CD4-positive, alpha-beta memory T cell (primary cell): Measurements from ENCODE around the gene RASL11B. TPM values are rescaled to one million over a fixed set of nuclear protein-coding genes. Genes with fewer than 3 reads are reported as not detected.

Experiments
- CTCF ChIA-PET: fragments of 350-600 bp; sonication (Branson Sonifier 250); formaldehyde crosslinking; loops from one replicate; lab custom pipeline; 2021; ENCODE audit warnings: inconsistent platforms; ENCODE audit not compliant: partially characterized antibody; lab: Charles Lee
- POLR2A ChIA-PET: fragments of 350-600 bp; sonication (Branson Sonifier 250); formaldehyde crosslinking; loops from one replicate; lab custom pipeline; 2021; ENCODE audit not compliant: partially characterized antibody; lab: Charles Lee
- DNase-seq, 5 donors: peaks; one replicate each; pipeline versions ENCODE4 v3.0.0 to v3.0.0-alpha.2; 2020 to 2022; ENCODE audit warnings: mixed read lengths in 1 of 5
- H3K27ac ChIP-seq: one replicate; pipeline ENCODE4 v1.7.0; 2013; ENCODE audit warnings: low read depth, low read length
- H3K27me3 ChIP-seq: 2 replicates; pipeline ENCODE4 v1.7.0; 2013; ENCODE audit warnings: mild to moderate bottlenecking, low read length, moderate library complexity; ENCODE audit not compliant: insufficient read depth
- H3K36me3 ChIP-seq: 2 replicates; pipeline ENCODE4 v1.7.0; 2013; ENCODE audit warnings: mild to moderate bottlenecking, low read length, moderate library complexity; ENCODE audit not compliant: insufficient read depth
- H3K4me1 ChIP-seq: 2 replicates; pipeline ENCODE4 v1.7.0; 2013; ENCODE audit warnings: mild to moderate bottlenecking, low read length, moderate library complexity; ENCODE audit not compliant: insufficient read depth
- H3K4me3 ChIP-seq, 2 donors: one replicate each; pipeline ENCODE4 v1.7.0; 2013; ENCODE audit warnings: low read length in 2 of 2, mild to moderate bottlenecking in 1 of 2
- H3K9me3 ChIP-seq, 2 donors: one replicate each; pipeline ENCODE4 v1.7.0; 2013; ENCODE audit warnings: low read length in 2 of 2, control low read depth in 1 of 2; ENCODE audit not compliant: control insufficient read depth in 1 of 2
- H3K27ac Mint-ChIP-seq, 7 donors: one replicate each; pipeline ENCODE4 v1.8.0; 2020 to 2021; ENCODE audit warnings: mixed read lengths in 7 of 7, mild to moderate bottlenecking in 6 of 7, inconsistent platforms in 3 of 7, moderate library complexity in 3 of 7
- H3K27me3 Mint-ChIP-seq, 2 donors: one replicate each; pipeline ENCODE4 v1.8.0; 2020 to 2021; ENCODE audit warnings: mixed read lengths in 2 of 2
- H3K36me3 Mint-ChIP-seq, 2 donors: one replicate each; pipeline ENCODE4 v1.8.0; 2020 to 2021; ENCODE audit warnings: mixed read lengths in 2 of 2, inconsistent platforms in 1 of 2, mild to moderate bottlenecking in 1 of 2
- H3K4me1 Mint-ChIP-seq, 4 donors: one replicate each; pipeline ENCODE4 v1.8.0; 2020 to 2021; ENCODE audit warnings: mixed read lengths in 4 of 4, mild to moderate bottlenecking in 1 of 4
- H3K4me3 Mint-ChIP-seq, 8 donors: one replicate each; pipeline ENCODE4 v1.8.0; 2020 to 2021; ENCODE audit warnings: mixed read lengths in 8 of 8, mild to moderate bottlenecking in 7 of 8, moderate library complexity in 6 of 8, inconsistent platforms in 3 of 8
- H3K9me3 Mint-ChIP-seq, 8 donors: one replicate each; pipeline ENCODE4 v1.8.0; 2020 to 2021; ENCODE audit warnings: mixed read lengths in 8 of 8, mild to moderate bottlenecking in 5 of 8, inconsistent platforms in 3 of 8, moderate library complexity in 1 of 8
- intact Hi-C: fragments of 100-400 bp; cut with micrococcal nuclease; formaldehyde crosslinking; loops from one replicate; pipeline ENCODE4 v1.15.1; 2023
- polyA plus RNA-seq, 2 donors: library from polyadenylated mRNA; unstranded; fragments of 300-500 nt; fragmentation: Illumina TruSeq; gene quantifications; one replicate each; pipeline ENCODE4 v1.2.3, GENCODE V29; 2021
- total RNA-seq, 2 experiments: library from RNA; stranded (reverse); gene quantifications; one replicate each; pipeline ENCODE4 v1.2.3, GENCODE V29; 2021

The RASL11B gene
- total RNA-seq (not detected), polyA plus RNA-seq (under 1 TPM in 1 of 2 donors, not detected in 1; 0.10 TPM)

GRCh38 chr4:52861879-52862616 is at the start of gene RASL11B:
Gene RASL11B (plus strand): TSS chr4:52862317. CDS start chr4:52862508, 191 bp downstream.
- Histone ChIP-seq H3K36me3 (no peaks in the 10 kb centered on the region), H3K4me3 (peak within 1 kb of the TSS in 1 of 2 donors; percentile 51), H3K27ac (no peak within 1 kb of the TSS), H3K27me3 (peaks cover 7% of the 10 kb centered on the region), H3K9me3 (no peaks in the 10 kb centered on the region), H3K4me1 (peaks cover 13% of the 10 kb centered on the region)
- H3K27ac Mint-ChIP-seq = peak within 1 kb of the TSS in 3 of 7 donors; percentile 8 to 71 (median 36)
- peak; percentile 75 to 87 (median 82) for DNase-seq
- H3K9me3 Mint-ChIP-seq = peaks cover 0 to 10% (median 6%) of the 10 kb centered on the region in 8 donors
- ChIA-PET POLR2A (interaction anchor here (1.0 kb wide), 1 partner anchor 150 kb away, joined by 3 read pairs; no protein-coding TSS in a partner anchor), CTCF (interaction anchor here (1.0 kb wide), 1 partner anchor 17 kb away, joined by 3 read pairs; no protein-coding TSS in a partner anchor)
- peaks cover 24 to 33% of the 10 kb centered on the region in 2 donors for H3K27me3 Mint-ChIP-seq
- H3K4me3 Mint-ChIP-seq = peak within 1 kb of the TSS; percentile 80 to 86 (median 82)
- peaks cover 0 to 1% of the 10 kb centered on the region in 2 donors for H3K36me3 Mint-ChIP-seq
- intact Hi-C loops = loop anchor here (2.0 to 5.0 kb wide), 3 partner anchors 149 to 1020 kb away; partner anchors contain the start of genes DCUN1D4 and USP46
- H3K4me1 Mint-ChIP-seq = peaks cover 3 to 11% (median 6%) of the 10 kb centered on the region in 4 donors

- CTCF ChIA-PET = no interaction called here
- H3K27ac Mint-ChIP-seq = no peak overlapping the region
These were observed 48.6 kb upstream of the RASL11B start for GRCh38 chr4:52813546-52813945.

GRCh38 chr4:52822583-52822971 is 39.5 kb upstream of the RASL11B start:
- Histone ChIP-seq H3K36me3 (no peaks in the 10 kb centered on the region), H3K4me1 (peaks cover 16% of the 10 kb centered on the region), H3K9me3 (no peaks in the 10 kb centered on the region), H3K4me3 (no peak overlapping the region), H3K27me3 (no peaks in the 10 kb centered on the region), H3K27ac (no peak overlapping the region)
- Mint-ChIP-seq H3K27me3 (no peaks in the 10 kb centered on the region), H3K4me1 (peaks cover 11 to 40% (median 22%) of the 10 kb centered on the region in 4 donors), H3K36me3 (no peaks in the 10 kb centered on the region), H3K4me3 (no peak overlapping the region), H3K27ac (no peak overlapping the region), H3K9me3 (peaks cover 0 to 2% (median 0%) of the 10 kb centered on the region in 8 donors)
- ChIA-PET CTCF (no interaction called here), POLR2A (interaction anchor here (0.9 kb wide), 1 partner anchor 110 kb away, joined by 3 read pairs; no protein-coding TSS in a partner anchor)
- no peak for DNase-seq
- intact Hi-C loops = no loop called here

More at GRCh38 chr4:52813546-52813945, 48.6 kb upstream of the RASL11B start:
- no peaks in the 10 kb centered on the region for H3K4me1 Mint-ChIP-seq
- Histone ChIP-seq H3K36me3 (no peaks in the 10 kb centered on the region), H3K27me3 (no peaks in the 10 kb centered on the region), H3K27ac (no peak overlapping the region), H3K9me3 (no peaks in the 10 kb centered on the region), H3K4me1 (no peaks in the 10 kb centered on the region), H3K4me3 (no peak overlapping the region)
- POLR2A ChIA-PET = no interaction called here
- peaks cover 0 to 6% (median 3%) of the 10 kb centered on the region in 8 donors for H3K9me3 Mint-ChIP-seq
- intact Hi-C loops = no loop called here
- no peak overlapping the region for H3K4me3 Mint-ChIP-seq
- no peaks in the 10 kb centered on the region for H3K36me3 Mint-ChIP-seq
- no peak for DNase-seq
- H3K27me3 Mint-ChIP-seq = peaks cover 2% of the 10 kb centered on the region in 2 donors

- no peaks in the 10 kb centered on the region for H3K36me3 Mint-ChIP-seq
- peaks cover 16% of the 10 kb centered on the region for H3K4me1 ChIP-seq
- H3K36me3 ChIP-seq = no peaks in the 10 kb centered on the region
- no peak overlapping the region for H3K27ac ChIP-seq
- peak in 2 of 5 donors; percentile 2 to 6 for DNase-seq
- H3K27me3 ChIP-seq = no peaks in the 10 kb centered on the region
- peaks cover 0 to 2% (median 0%) of the 10 kb centered on the region in 8 donors for H3K9me3 Mint-ChIP-seq
- peaks cover 11 to 40% (median 22%) of the 10 kb centered on the region in 4 donors for H3K4me1 Mint-ChIP-seq
- no peak overlapping the region for H3K4me3 Mint-ChIP-seq
- intact Hi-C loops = no loop called here
- H3K4me3 ChIP-seq = no peak overlapping the region
- ChIA-PET POLR2A (interaction anchor here (0.6 to 0.9 kb wide), 2 partner anchors 110 to 628 kb away, joined by 3 read pairs; no protein-coding TSS in a partner anchor), CTCF (no interaction called here)
- no peaks in the 10 kb centered on the region for H3K27me3 Mint-ChIP-seq
- H3K27ac Mint-ChIP-seq = no peak overlapping the region
- H3K9me3 ChIP-seq = no peaks in the 10 kb centered on the region
These were observed 39.0 kb upstream of the RASL11B start for GRCh38 chr4:52822972-52823701.

- no peak overlapping the region for H3K4me3 Mint-ChIP-seq
- Histone ChIP-seq H3K27ac (no peak overlapping the region), H3K36me3 (no peaks in the 10 kb centered on the region), H3K9me3 (no peaks in the 10 kb centered on the region), H3K4me3 (no peak overlapping the region), H3K4me1 (peaks cover 16% of the 10 kb centered on the region), H3K27me3 (no peaks in the 10 kb centered on the region)
- peaks cover 11 to 40% (median 22%) of the 10 kb centered on the region in 4 donors for H3K4me1 Mint-ChIP-seq
- H3K9me3 Mint-ChIP-seq = peaks cover 0 to 2% (median 0%) of the 10 kb centered on the region in 8 donors
- H3K27ac Mint-ChIP-seq = no peak overlapping the region
- ChIA-PET CTCF (no interaction called here), POLR2A (no interaction called here)
- no peaks in the 10 kb centered on the region for H3K27me3 Mint-ChIP-seq
- intact Hi-C loops = no loop called here
- H3K36me3 Mint-ChIP-seq = no peaks in the 10 kb centered on the region
- no peak for DNase-seq
These were observed 38.4 kb upstream of the RASL11B start for GRCh38 chr4:52823702-52824092.

- Histone ChIP-seq H3K4me1 (peaks cover 16% of the 10 kb centered on the region), H3K4me3 (no peak overlapping the region), H3K27me3 (no peaks in the 10 kb centered on the region), H3K36me3 (no peaks in the 10 kb centered on the region), H3K9me3 (no peaks in the 10 kb centered on the region), H3K27ac (no peak overlapping the region)
- Mint-ChIP-seq H3K9me3 (peaks cover 0 to 2% (median 0%) of the 10 kb centered on the region in 8 donors), H3K36me3 (no peaks in the 10 kb centered on the region), H3K27ac (no peak overlapping the region), H3K4me1 (peaks cover 11 to 40% (median 22%) of the 10 kb centered on the region in 4 donors), H3K4me3 (no peak overlapping the region), H3K27me3 (no peaks in the 10 kb centered on the region)
- ChIA-PET POLR2A (no interaction called here), CTCF (no interaction called here)
- intact Hi-C loops = no loop called here
- DNase-seq = no peak
These were observed 37.9 kb upstream of the RASL11B start for GRCh38 chr4:52824270-52824602.
